Measurements from ENCODE around the gene FN3K.

The FN3K gene

DNA sequence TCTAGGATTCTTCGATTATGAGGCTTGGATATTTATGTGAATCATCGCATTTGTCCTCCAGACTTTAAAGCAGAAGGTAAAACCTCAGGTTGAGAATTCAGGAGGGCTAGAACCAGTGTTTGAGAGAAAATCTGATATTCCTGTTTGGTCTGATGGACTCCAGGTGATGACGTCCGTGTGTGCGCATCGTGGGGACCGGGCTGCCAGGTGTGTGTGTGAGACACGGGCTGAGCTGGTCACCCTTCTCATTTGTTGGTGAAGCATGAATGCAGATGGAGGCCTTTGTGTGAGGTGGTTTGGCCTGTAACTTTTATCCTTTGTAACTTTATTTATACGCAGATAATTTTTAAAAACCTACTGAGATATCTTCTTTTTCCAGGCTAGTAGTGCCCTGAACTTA lies 61.6 kb downstream of the FN3K start:
- no peak for DNase-seq

DNA sequence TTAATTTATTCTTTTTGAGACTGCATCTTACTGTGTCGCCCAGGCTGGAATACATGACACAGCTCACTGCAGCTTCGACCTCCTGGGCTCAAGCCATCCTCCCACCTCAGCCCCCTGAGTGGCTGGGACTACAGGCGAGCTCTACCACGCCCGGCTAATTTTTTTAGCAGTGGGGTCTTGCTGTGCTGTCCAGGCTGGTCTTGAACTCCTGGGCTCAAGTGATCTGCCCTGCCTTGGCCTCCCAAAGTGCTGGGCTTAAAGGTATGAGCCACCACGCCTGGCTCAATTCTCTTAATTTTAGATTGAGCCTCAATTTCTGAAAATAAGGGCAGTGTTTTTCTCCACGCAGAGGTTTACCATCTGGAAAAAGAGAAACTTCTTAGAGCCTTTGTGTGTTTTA lies 63.3 kb downstream of the FN3K start:
- DNase-seq, result no peak

DNA sequence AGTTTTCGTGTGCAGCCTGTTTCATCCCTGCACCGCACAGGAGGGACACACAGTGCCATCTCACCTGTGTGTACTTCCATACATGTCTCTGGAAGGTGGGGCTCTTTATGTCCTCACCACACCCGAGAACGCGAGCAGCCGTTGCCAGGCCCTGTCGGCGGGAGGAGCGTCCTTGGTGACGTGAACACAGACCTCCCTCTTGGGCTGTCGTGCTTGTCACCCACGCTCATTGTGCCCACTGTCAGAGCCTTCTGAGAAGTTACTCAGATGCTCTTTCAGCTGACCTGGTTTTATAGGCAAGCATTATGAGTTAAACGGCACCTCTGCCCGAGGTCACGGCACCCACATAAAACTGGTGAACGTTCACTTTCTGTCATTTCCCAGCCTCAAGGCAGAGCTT lies 64.2 kb downstream of the FN3K start:
- DNase-seq, result no peak

Data from activated naive CD4-positive, alpha-beta T cell treated with anti-CD3 and anti-CD28 coated beads, Interleukin-2, amount 50 U/mL, for 16 hours (primary cell).